NOMO-1 (cell line): ENCODE results near the gene TNMD.

Source experiments
- DNase-seq, 2 experiments: peaks; one replicate each; lab custom pipeline; 2025; ENCODE audit not compliant: unreplicated experiment in 2 of 2; lab: John Stamatoyannopoulos, UW

TNMD gene

DNA sequence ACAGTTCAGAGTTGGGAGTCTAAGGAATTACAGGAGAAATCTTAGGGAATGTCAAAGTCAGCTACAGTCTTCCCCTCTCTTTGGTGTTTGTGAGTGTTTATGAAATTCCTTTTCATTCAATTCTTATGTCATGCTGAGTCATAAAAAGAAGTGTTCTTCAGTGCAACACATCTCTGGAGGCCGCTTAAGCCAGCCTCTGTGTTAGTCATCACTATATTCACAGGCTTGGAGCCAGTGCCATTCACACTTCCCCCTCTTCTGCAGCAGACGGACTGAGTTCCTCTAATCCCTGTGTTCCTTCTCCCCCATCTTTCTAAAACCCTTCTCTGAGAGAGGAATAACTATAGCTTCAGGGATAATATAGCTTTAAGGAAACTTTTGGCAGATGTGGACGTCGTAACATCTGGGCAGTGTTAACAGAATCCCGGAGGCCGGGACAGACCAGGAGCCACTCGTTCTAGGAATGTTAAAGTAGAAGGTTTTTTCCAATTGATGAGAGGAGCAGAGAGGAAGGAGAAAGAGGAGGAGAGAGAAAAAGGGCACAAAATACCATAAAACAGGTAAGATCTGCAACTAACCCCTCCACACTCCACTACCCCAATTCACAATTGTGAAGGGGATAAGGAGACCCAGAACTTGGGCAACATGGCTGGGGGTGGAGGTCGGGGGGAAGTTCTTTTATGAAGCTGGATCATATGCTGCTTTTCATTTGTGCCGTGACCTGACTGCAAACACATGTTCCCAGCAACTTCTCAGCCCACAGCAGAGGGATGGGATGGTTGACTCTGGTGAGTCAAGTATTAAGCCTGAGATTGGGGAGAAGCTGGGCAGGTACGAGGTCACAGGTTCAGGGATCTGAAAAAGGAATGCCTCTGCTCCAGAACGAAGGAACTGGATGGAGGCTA is 59.5 kb downstream of the TNMD start, which contains the start of gene SRPX2:
SRPX2 (plus strand) TSS at position 244 of the 905 bp plus-strand sequence. CDS start 2,124 bp downstream, outside the sequence.
- DNase-seq: peak; percentile 16 to 28

DNA sequence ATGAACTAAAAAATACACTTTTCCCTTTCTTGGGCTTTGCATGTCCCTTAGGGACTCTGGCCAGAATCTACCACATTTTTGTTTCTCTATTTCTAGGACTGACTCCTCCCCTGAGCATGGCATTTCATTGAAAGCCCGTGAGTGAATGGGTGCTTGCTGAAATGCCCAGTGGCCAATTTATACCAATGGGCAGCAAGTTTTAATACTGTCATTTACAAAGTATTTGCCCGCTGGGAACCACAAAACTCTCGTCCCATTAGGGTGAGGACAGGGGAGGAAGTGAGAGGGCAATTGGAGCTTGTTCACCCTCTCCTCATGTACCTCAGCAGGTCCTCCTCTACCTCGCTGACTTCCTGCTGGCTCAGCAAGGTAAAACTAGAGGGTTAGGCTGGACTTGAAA is 60.4 kb downstream of the TNMD start:
- DNase-seq: no peak

DNA sequence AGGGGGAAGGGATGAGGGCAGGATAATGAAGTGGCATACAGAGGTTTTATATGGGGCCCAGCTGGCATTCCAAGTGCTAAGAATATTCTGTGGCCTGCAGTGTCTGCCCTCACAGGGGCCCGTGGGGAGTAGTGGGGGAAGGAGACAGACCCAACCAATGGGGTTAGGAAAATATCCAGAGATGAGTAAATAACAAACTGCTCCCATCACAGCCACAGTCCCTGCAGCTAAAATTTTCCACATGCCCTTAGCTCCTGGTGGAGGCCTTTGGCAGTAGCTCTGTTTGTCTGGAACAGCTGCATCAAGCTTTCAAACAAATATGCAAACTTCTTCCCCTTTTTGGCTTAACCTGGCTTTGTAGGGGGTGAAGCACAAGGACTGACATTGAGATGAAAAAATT is 62.4 kb downstream of the TNMD start:
- no peak for DNase-seq

DNA sequence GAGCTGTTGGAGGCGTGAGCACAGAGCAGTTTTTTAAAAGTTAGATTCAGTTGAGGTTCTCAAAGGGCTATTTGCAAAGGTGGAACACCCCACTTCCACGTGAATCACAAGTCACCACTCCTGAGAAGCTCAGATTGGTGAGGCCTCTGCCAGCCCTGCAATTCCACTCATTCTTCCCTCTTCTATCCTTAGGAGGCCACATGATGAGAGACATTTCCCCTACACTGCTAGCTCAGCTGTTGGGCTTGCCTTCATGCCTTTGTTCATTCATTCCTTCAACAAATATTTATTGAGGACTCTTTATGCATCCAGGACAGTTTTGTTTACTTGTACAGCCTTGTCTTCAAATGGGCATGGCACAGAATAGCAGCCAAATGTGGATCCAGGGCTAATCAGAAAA is 63.0 kb downstream of the TNMD start:
- DNase-seq: no peak

DNA sequence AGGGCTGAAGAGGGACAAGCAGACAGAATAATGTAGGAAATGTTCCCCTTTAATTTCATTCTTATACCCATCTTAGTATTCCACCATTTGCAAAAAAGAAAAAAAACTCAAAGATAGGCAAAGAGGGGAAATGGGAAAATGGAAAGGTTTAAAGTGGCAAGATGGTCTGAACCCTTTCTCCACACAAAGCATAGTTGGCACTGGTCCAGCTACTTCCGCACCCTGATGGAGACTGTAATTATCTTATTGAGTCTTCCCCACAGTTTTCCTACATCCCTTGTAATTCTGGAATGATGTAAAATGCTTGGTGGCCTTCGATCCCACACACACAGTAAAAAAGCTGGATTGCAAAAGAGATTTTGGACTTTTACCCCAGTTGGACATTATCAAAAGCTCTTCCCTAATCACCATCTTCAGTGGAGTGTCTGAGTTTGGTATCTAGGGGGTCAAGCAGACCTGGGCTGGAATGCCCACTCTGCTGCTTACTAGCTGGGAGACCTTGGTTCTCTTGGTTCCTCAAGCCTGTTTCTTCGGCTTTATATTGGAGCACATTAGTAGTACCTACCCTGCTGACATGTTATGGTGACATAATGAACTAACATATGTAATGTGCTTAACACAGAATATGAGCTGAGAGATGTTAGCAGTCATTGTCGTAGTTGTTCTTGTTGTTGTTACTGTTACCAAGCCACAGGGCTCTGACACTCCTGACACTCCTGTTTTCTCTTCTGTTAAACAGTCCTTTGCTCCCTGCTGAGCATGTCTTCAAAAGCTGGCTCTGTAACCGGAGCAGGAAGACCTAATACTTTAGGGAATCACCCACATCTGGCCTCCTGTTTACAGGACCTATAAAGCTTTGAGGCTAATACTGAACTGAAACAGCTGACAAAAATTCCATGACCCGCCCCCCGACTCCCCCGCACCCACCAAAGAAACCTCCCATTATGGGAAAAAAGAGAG is 64.0 kb downstream of the TNMD start:
- no peak for DNase-seq
